ENCODE measurements around the gene SAMD9. TPM values are rescaled to one million over a fixed set of nuclear protein-coding genes. Genes with fewer than 3 reads are reported as not detected.

SAMD9 gene
- total RNA-seq, 1 experiment from 2014 or later: 13.5 TPM

Other genes starting within 250 kb of the SAMD9 start
- gene SAMD9L, start 30.4 kb upstream of the SAMD9 start, total RNA-seq (2014; rRNA removed; shearing (Covaris generic)): 12.5 and 13.5 TPM in 2 replicates
- not detected in 2 replicates for gene HEPACAM2, start 108.5 kb upstream of the SAMD9 start, total RNA-seq (2014; rRNA removed; shearing (Covaris generic))
- gene VPS50, start 114.4 kb upstream of the SAMD9 start, total RNA-seq (2014; rRNA removed; shearing (Covaris generic)): 32.1 and 38.5 TPM in 2 replicates